ENCODE data around the gene NRL. TPM values are rescaled to one million over a fixed set of nuclear protein-coding genes. Genes with fewer than 3 reads are reported as not detected.

The NRL gene
- total and polyA plus RNA-seq, 9 of the 15 experiments (the other 6 are each of a cell fraction or from before 2014, with no cell fraction given) = 0.07 to 2.7 (median 1.4) TPM; not detected in 1

- no peak for TF ChIP-seq GTF2E2 (tag; IDR thresholded peaks at IDR 0.05)
- no peak for TF ChIP-seq ZNF143 (CRISPR knock-in tag; IDR thresholded peaks at IDR 0.05)
- no peak for TF ChIP-seq MCM5 (IDR thresholded peaks at IDR 0.05; ENCODE audit: low read depth)
- no peak for TF ChIP-seq ZNF717 (CRISPR knock-in tag; IDR thresholded peaks at IDR 0.05)
- TF ChIP-seq ZNF212 (CRISPR knock-in tag; IDR thresholded peaks at IDR 0.05) = no peak
- no peak for TF ChIP-seq ZNF57 (CRISPR knock-in tag; IDR thresholded peaks at IDR 0.05)
- no peak for TF ChIP-seq CGGBP1 (CRISPR knock-in tag; IDR thresholded peaks at IDR 0.05)
- no peak for TF ChIP-seq BRCA1 (IDR thresholded peaks at IDR 0.05)
- TF ChIP-seq BRCA1 (CRISPR knock-in tag; IDR thresholded peaks at IDR 0.05) = no peak
- no peak for TF ChIP-seq HDGF (IDR thresholded peaks at IDR 0.05)
- no peak for TF ChIP-seq ZFP36 (IDR thresholded peaks at IDR 0.05; ENCODE audit: low read depth, low read length, partially characterized antibody)
- no peak for TF ChIP-seq HLTF (IDR thresholded peaks at IDR 0.05)
- TF ChIP-seq NR2F6 (CRISPR knock-in tag; IDR thresholded peaks at IDR 0.05) = no peak; the same call in 1 of the 2 replicates
- peak; percentile 51; the same call in 1 of the 2 replicates for TF ChIP-seq ZBTB2 (IDR thresholded peaks at IDR 0.05)
- TF ChIP-seq POLR2AphosphoS2 (IDR thresholded peaks at IDR 0.05; ENCODE audit: low read length) = peak; percentile 85
- TF ChIP-seq ID3 (CRISPR knock-in tag; IDR thresholded peaks at IDR 0.05) = no peak
- TF ChIP-seq ID3 (tag; IDR thresholded peaks at IDR 0.05) = peak; percentile 14; the same call in 1 of the 2 replicates
- TF ChIP-seq HINFP (tag; conservative IDR thresholded peaks at IDR 0.05; ENCODE audit: low read depth) = no peak
- no peak for TF ChIP-seq SNAPC5 (CRISPR knock-in tag; IDR thresholded peaks at IDR 0.05)
- TF ChIP-seq MAFF (IDR thresholded peaks at IDR 0.05; ENCODE audit: low read length) = no peak
- TF ChIP-seq TCF3 (CRISPR knock-in tag; IDR thresholded peaks at IDR 0.05) = peak; percentile 45
- no peak for TF ChIP-seq HOMEZ (CRISPR knock-in tag; IDR thresholded peaks at IDR 0.05)
- no peak for TF ChIP-seq RUNX1 (IDR thresholded peaks at IDR 0.05; ENCODE audit: low read depth)
- no peak for TF ChIP-seq SAFB (IDR thresholded peaks at IDR 0.05; ENCODE audit: borderline replicate concordance, low read depth, low read length)
- no peak for TF ChIP-seq PYGO2 (tag; IDR thresholded peaks at IDR 0.05)
- TF ChIP-seq ETV5 (CRISPR knock-in tag; IDR thresholded peaks at IDR 0.05; ENCODE audit: low read depth) = no peak
Measured at GRCh38 chr14:24160850-24161804, 46.4 kb upstream of the NRL start, which contains the start of gene IRF9 (continued).
